Measurements from ENCODE around the gene C4orf17. TPM values are rescaled to one million over a fixed set of nuclear protein-coding genes. Genes with fewer than 3 reads are reported as not detected.
"Not testable (repeated sequence)": the region's sequence is repeated elsewhere in the genome, so short reads cannot be mapped to it uniquely, and the experiment has no call there.

Gene C4orf17
- total RNA-seq, 4 donors from 2014 or later, result not detected

DNA sequence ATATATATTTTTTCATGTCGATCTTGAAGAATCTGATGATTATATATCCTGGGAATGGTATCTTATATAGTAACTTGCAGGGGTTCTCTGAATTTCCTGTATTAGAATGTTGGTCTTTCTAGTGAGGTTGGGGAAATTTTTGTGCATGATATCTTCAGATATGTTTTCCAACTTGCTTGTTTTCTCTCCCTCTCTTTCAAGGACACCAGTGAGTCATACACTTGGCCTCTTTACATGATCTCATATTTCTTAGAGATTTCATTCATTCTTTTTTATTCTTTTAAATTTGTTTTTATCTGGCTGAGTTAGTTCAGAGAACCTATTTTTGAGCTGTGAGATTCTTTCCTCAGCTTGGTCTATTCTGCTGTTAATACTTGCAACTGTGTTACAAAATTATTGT lies 27.2 kb upstream of the C4orf17 start:
- TF ChIP-seq, protein P1, sequence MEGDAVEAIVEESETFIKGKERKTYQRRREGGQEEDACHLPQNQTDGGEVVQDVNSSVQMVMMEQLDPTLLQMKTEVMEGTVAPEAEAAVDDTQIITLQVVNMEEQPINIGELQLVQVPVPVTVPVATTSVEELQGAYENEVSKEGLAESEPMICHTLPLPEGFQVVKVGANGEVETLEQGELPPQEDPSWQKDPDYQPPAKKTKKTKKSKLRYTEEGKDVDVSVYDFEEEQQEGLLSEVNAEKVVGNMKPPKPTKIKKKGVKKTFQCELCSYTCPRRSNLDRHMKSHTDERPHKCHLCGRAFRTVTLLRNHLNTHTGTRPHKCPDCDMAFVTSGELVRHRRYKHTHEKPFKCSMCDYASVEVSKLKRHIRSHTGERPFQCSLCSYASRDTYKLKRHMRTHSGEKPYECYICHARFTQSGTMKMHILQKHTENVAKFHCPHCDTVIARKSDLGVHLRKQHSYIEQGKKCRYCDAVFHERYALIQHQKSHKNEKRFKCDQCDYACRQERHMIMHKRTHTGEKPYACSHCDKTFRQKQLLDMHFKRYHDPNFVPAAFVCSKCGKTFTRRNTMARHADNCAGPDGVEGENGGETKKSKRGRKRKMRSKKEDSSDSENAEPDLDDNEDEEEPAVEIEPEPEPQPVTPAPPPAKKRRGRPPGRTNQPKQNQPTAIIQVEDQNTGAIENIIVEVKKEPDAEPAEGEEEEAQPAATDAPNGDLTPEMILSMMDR (IDR thresholded peaks at IDR 0.05 in 4 of 5, conservative IDR thresholded peaks at IDR 0.05 in 1 of 5), result no peak
- no peak for TF ChIP-seq POLR2A (IDR thresholded peaks at IDR 0.05)
- H3K9me3 ChIP-seq, result peaks cover 0 to 4% (median 3%) of the 10 kb centered on the region in 3 donors
- in situ Hi-C loops (cut with MboI; ENCODE audit: low sequenced_read_pairs in 4 of 4), result no loop called here
- ATAC-seq, result no peak
- intact Hi-C loops (cut with DNase I; ENCODE audit: low total_unique reads), result no loop called here
- H3K27ac ChIP-seq, result no peak overlapping the region
- no peaks in the 10 kb centered on the region for H3K4me1 ChIP-seq
- H3K4me3 ChIP-seq, result no peak overlapping the region
- no peaks in the 10 kb centered on the region for H3K27me3 ChIP-seq
- no peaks in the 10 kb centered on the region for H3K36me3 ChIP-seq
- DNase-seq, result no peak

DNA sequence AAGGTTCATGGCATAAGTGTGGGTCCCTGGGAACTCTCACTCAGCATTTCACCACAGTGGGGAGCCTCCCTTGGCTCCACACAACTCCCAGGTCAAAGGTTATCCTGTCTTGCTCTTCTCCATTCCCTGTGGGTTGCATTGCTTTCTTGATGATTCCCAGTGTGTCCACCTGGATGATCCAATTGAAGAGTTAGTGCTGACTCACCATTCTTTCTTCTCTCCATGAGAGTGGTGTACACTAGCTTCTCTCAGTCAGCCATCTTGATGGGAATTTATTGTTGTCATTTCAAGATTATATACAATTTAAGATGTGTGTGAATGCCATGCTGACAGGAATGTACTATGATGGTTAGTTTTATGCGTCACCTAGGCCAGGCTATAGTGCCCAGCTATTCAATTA lies 25.6 kb upstream of the C4orf17 start:
- H3K27ac ChIP-seq, result no peak overlapping the region
- no peaks in the 10 kb centered on the region for H3K4me1 ChIP-seq
- peaks cover 0 to 4% (median 3%) of the 10 kb centered on the region in 3 donors for H3K9me3 ChIP-seq
- ATAC-seq (no peak), DNase-seq (no peak)
- in situ Hi-C loops (cut with MboI; ENCODE audit: low sequenced_read_pairs in 4 of 4), result no loop called here
- no peaks in the 10 kb centered on the region for H3K36me3 ChIP-seq
- TF ChIP-seq, protein P1 (IDR thresholded peaks at IDR 0.05 in 4 of 5, conservative IDR thresholded peaks at IDR 0.05 in 1 of 5), result no peak
- TF ChIP-seq POLR2A (IDR thresholded peaks at IDR 0.05), result no peak
- no peak overlapping the region for H3K4me3 ChIP-seq
- H3K27me3 ChIP-seq, result no peaks in the 10 kb centered on the region
- intact Hi-C loops (cut with DNase I; ENCODE audit: low total_unique reads), result no loop called here

DNA sequence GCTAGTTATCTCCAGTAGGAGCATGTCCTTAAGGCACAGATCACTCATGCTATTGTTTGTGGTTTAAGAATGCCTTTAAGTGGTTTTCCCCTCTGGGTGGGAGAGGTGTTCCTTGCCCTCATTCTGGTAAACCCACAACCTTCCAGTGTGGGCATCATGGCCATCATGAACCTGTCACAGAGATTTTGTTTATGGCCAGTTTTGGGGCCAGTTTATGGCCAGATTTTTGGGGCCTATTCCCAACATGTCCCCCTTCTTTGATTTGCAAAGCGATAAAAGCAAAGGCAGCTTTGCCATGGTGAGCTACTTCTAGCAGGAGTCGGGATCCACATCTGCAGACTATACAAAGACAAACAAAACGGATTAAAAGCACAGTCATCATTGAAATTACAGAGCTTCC lies 24.2 kb upstream of the C4orf17 start:
- DNase-seq; H3K9me3 ChIP-seq; H3K4me3 ChIP-seq; H3K36me3 ChIP-seq; H3K27ac ChIP-seq; H3K4me1 ChIP-seq; ATAC-seq; H3K27me3 ChIP-seq; intact Hi-C loops (cut with DNase I; ENCODE audit: low total_unique reads); in situ Hi-C loops (cut with MboI; ENCODE audit: low sequenced_read_pairs in 4 of 4): not testable (repeated sequence)

DNA sequence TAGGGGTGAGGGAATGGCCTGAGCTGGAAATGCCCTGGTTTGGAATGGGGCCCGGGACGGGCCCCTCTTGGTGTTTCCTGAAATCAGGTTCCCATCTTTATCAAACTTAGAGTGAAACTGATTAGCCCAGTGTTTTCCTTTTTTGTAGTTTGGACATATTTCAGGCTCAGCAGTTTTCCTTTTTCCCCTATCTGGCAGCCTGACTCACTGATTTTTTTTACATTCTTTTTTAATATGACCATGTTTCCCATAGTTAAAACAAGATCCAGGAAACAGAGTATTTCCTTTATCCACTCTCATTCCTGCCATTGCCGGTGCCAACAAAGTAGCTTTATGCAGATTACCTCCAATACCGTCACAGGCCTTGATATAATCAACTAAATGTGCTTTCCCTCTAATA lies 20.5 kb upstream of the C4orf17 start:
- intact Hi-C loops (cut with DNase I; ENCODE audit: low total_unique reads) (no loop called here), in situ Hi-C loops (cut with MboI; ENCODE audit: low sequenced_read_pairs in 4 of 4) (no loop called here)
- Histone ChIP-seq H3K27me3 (no peaks in the 10 kb centered on the region), H3K4me3 (no peak overlapping the region), H3K27ac (no peak overlapping the region), H3K36me3 (no peaks in the 10 kb centered on the region), H3K4me1 (no peaks in the 10 kb centered on the region), H3K9me3 (peaks cover 0 to 3% (median 0%) of the 10 kb centered on the region in 3 donors)
- TF ChIP-seq, protein P1 (IDR thresholded peaks at IDR 0.05 in 4 of 5, conservative IDR thresholded peaks at IDR 0.05 in 1 of 5), result no peak
- TF ChIP-seq POLR2A (IDR thresholded peaks at IDR 0.05), result no peak
- ATAC-seq, result no peak
- DNase-seq, result no peak

DNA sequence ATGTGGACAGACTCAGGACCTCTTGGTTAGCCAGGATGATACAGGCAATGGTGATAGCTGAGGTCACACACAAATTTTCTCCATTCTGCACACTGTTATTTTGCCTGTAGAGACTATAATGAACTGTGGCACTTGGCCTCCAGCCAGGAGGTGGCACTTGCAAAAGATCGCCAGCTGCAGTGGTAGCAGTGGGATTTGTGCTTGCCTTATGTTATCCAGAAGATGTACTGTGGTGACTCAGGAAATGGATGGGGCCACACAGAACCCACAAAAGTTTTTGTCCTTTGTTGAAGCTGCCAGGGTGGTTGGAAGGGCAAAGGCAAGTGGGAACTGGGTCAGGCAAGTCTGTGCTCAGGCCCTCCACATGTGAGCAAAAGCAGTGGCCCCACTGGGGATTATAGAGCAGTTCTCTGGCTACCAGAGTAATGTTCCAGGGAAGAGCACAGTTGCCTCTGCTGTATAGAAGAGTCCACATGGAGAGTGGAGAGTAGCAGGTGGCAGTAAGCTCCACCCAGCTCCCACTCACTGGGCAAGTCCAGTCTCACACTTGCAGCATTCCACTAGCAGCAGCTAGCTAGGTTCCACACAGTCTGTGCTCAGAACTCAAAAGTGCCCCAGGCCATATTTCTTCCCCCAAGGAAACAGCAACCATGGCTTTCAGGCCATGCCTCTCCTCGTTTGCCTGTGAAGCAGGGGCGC lies 5.9 kb upstream of the C4orf17 start:
- no peak overlapping the region for H3K4me3 ChIP-seq
- no peak overlapping the region for H3K27ac ChIP-seq
- H3K4me1 ChIP-seq, result no peaks in the 10 kb centered on the region
- intact Hi-C loops (cut with DNase I; ENCODE audit: low total_unique reads), result no loop called here
- no peaks in the 10 kb centered on the region for H3K27me3 ChIP-seq
- H3K9me3 ChIP-seq, result no peaks in the 10 kb centered on the region
- in situ Hi-C loops (cut with MboI; ENCODE audit: low sequenced_read_pairs in 4 of 4), result no loop called here
- ATAC-seq (no peak), DNase-seq (no peak)
- TF ChIP-seq, protein P1 (IDR thresholded peaks at IDR 0.05 in 4 of 5, conservative IDR thresholded peaks at IDR 0.05 in 1 of 5), result no peak
- TF ChIP-seq POLR2A (IDR thresholded peaks at IDR 0.05), result no peak
- H3K36me3 ChIP-seq, result no peaks in the 10 kb centered on the region
